AG20443 (cell line): ENCODE measurements around the gene PFDN1.
"Not testable (repeated sequence)": the region's sequence is repeated elsewhere in the genome, so short reads cannot be mapped to it uniquely, and the experiment has no call there.

Experiments used
- DNase-seq: peaks from one replicate; pipeline ENCODE4 v3.0.0; 2012; ENCODE audit warnings: low spot score, mixed read lengths

PFDN1 gene

GRCh38 chr5:140302786-140303639 lies at the start of gene PFDN1:
TSS of gene PFDN1 (minus strand) at chr5:140303101. CDS start at chr5:140303073, 28 bp downstream.
- peak; percentile 99 for DNase-seq

- DNase-seq: peak; percentile 73
These were observed 48.9 kb upstream of the PFDN1 start for GRCh38 chr5:140351609-140352334.

- DNase-seq: no peak
These were observed 46.3 kb upstream of the PFDN1 start for GRCh38 chr5:140349244-140349643.

DNA sequence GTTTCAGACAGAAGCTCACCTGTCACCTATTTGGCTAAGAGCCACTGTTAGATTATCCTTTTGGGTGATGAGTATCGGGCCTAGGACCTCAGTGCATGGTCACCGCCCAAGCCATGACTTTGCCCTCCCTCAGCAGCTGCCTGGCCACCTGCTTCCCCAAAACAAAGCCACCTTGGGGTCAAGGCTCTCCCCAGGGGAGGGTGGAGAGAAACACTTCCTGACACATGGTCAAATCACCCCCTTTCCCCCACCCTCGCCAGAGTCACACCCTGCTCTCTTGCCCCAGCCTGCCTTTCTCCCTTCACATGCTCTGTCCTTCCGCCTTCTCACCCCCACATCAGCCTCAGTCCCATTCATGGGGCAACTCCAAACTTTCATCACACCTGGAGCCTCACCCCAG lies 45.2 kb upstream of the PFDN1 start:
- DNase-seq: no peak

- no peak for DNase-seq
These were observed 44.5 kb upstream of the PFDN1 start for GRCh38 chr5:140347360-140347759.

GRCh38 chr5:140346348-140347221 lies 43.7 kb upstream of the PFDN1 start, which contains the start of gene HBEGF:
TSS of gene HBEGF (minus strand) at chr5:140346603. CDS start at chr5:140346328, 275 bp downstream.
- DNase-seq: peak; percentile 96

DNA sequence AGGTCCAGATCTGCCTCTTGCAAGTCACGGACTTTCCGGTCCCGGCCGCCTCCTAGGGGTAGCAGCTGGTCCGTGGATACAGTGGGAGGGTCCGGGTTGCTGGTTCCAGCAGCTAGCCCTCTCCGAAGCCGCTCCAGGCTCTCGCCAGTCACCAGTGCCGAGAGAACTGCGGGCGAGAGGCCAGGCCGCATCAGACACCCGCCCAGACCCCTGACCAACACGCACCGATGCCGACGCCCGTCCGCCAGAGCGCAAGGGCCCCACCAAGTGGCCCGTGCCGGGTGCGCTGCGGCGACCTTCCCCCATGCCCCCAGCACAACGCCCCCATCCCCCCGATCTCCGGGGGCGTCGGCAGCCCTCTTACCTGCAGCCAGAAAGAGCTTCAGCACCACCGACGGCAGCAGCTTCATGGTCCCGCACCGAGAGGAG lies 43.0 kb upstream of the PFDN1 start:
- DNase-seq: peak; percentile 86

- DNase-seq: no peak
These were observed 42.0 kb upstream of the PFDN1 start for GRCh38 chr5:140344683-140345423.

DNA sequence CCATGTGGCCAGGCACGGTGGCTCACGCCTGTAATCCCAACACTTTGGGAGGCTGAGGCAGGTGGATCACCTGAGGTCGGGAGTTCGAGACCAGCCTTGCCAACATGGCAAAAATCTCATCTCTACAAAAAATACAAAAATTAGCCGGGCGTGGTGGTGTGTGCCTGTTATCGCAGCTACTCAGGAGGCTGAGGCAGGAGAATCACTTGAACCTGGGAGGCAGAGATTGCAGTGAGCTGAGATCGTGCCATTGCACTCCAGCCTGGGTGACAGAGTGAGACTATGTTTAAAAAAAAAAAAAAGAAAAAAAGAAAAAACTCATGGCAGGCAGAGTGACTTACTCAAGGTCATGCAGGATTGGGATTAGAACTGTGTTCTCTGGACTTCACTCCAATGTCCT lies 40.9 kb upstream of the PFDN1 start:
- not testable (repeated sequence) for DNase-seq

DNA sequence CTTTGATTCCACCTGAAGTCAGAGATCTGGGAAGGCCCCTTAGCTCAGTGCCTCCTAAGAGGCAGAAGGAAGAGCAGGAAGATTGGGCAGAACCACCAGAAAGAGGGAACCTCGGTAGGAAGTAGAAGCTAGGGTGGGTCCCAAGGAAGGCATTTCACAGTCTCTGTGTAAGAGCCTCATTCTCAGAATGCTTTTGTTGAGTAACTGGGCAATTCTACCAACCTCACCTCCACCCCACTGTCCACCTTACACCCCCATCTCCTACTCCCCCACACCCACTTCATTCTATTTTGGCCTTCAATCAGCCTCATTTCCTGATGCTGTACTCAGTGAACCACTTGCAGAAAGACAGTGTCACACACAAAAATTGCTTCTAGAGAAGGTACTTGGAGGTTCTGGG lies 40.0 kb upstream of the PFDN1 start:
- no peak for DNase-seq

DNA sequence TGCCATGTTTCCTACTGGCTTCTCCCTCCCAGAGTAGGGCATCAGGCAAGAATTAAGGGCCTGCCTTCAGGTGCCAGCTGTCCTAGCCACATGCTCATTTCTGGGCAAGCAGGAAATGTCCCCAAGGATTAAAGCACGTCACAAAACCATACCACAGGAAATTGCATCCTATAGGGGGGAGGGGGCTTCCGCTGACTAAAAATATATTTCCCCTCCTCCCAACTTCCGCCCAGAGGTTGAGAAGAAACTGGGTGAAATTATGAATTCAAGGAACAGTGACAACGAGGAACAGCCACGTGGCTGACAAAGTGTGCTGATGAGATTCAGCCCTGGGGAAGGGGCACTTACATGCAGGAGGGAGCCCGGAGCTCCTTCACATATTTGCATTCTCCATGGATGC lies 39.4 kb upstream of the PFDN1 start:
- DNase-seq: no peak

- no peak for DNase-seq
These were observed 38.7 kb upstream of the PFDN1 start for GRCh38 chr5:140341591-140341990.

DNA sequence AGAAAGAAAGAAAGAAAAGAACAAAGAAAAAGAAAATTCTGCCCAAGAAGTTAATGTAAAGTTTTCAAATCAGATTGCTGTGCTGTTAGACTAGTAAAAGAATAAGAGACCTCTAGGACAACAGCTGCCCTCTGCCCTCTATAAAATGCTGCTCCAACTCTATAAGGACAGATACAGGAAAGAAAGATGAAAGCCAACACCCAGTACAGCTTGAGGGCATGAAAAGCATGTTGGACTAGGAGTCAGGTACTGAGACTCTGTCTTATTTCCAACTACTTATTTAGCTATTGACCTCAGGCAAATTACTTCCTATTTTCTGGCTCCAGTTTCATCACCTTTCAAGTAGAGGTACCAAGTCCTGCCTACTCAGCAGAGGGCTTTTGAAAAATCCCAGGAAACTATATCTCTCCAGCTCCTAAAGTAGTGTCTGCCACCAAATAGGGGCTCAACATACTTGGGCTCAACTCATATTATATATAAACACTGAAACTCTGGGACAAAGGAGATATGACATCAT lies 37.8 kb upstream of the PFDN1 start:
- no peak for DNase-seq

DNA sequence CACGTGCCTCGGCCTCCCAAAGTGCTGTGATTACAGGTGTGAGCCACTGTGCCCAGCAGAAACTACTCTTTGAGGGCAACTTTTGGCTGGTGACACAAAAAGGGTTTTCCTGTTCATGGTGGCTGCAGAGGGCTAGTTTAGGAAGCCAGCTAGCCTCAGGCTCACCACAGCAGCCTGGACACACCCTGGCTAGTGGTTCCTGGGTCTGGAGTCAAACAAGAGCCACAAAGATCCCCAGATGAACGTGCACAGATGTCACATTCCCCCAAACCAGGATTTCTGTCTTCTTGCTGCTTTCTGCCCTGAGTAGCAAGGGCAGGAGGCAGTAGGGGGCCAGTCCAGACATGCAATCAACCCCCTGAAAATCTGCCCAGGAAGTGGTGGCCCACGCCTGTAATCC lies 36.7 kb upstream of the PFDN1 start:
- DNase-seq: no peak

GRCh38 chr5:140338908-140339307 lies 36.0 kb upstream of the PFDN1 start:
- no peak for DNase-seq

- no peak for DNase-seq
These were observed 35.4 kb upstream of the PFDN1 start for GRCh38 chr5:140338336-140338735.

- no peak for DNase-seq
These were observed 35.0 kb upstream of the PFDN1 start for GRCh38 chr5:140337880-140338279.

- no peak for DNase-seq
These were observed 33.5 kb upstream of the PFDN1 start for GRCh38 chr5:140336388-140336787.

GRCh38 chr5:140331638-140332037 lies 28.7 kb upstream of the PFDN1 start:
- no peak for DNase-seq

DNA sequence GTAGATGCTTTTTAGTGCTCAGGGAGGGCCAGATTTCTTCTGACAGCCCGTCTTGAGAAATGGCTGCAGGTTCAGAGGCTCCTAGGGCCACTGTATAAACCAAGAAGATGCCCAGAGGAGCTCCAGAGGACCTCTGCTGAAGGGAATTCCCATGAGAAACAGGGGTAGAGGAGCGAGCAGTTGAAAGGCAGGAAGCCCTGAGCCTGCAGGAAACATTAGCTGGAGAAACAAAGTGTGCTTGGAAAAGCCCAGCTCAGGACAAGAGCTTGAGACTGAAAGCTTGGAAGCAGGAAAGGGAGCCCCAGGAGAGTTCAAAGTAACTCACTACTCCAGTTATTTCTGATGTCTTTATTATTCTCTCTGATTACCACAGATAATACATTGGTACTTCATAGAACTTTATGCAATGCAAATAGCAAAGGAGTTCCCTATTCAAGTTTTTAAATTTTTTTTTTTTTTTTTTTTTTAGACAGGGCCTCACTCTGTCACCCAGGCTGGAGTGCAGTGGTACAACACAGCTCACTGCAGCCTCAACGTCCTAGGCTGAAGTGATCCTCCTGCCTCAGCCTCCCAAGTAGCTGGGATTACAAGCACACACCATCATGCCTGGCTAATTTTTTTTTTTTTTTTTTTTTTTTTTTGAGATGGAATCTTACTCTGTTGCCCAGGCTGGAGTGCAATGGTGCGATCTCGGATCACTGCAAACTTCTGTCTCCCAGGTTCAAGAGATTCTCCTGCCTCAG lies 27.0 kb upstream of the PFDN1 start:
- no peak for DNase-seq
